ENCODE data around the gene MCM10. TPM values are rescaled to one million over a fixed set of nuclear protein-coding genes. Genes with fewer than 3 reads are reported as not detected.

MCM10 gene
- total and polyA plus RNA-seq, 2 donors (not counting 3 experiments of a cell fraction or from before 2014, with no cell fraction given) = 3.3 to 31.6 TPM

- no peaks in the 10 kb centered on the region for H3K9me3 ChIP-seq (replicated peaks; ENCODE audit: control insufficient read depth, insufficient read depth, low read length)
- ChIA-PET CTCF (no interaction called here), POLR2A (no interaction called here)
- no peak overlapping the region for H3K9ac ChIP-seq (replicated peaks; ENCODE audit: extremely low read depth, insufficient read depth, low read length)
- H3K4me3 ChIP-seq (replicated peaks in 1 of 3; ENCODE audit: insufficient read depth in 1 of 3, low read depth in 1 of 3, low read length in 3 of 3) = no peak overlapping the region
- TF ChIP-seq MAX (IDR thresholded peaks at IDR 0.05; ENCODE audit: insufficient read depth, insufficient read length) (no peak), POLR2A (IDR thresholded peaks at IDR 0.05; ENCODE audit: low read depth, low read length) (no peak), GATA2 (IDR thresholded peaks at IDR 0.05; ENCODE audit: insufficient read depth, insufficient read length, low read depth, low read length) (no peak), CTCF (IDR thresholded peaks at IDR 0.05; ENCODE audit: extremely low read depth in 1 of 2, insufficient read depth in 1 of 2, low read depth in 1 of 2, low read length in 2 of 2) (no peak), POLR2AphosphoS5 (IDR thresholded peaks at IDR 0.05; ENCODE audit: insufficient read depth, low read depth, low read length) (no peak), FOS (IDR thresholded peaks at IDR 0.05; ENCODE audit: borderline replicate concordance, insufficient read depth, low read length) (no peak), EZH2 (IDR thresholded peaks at IDR 0.05; ENCODE audit: borderline replicate concordance, low read depth, low read length, severe bottlenecking) (no peak), JUN (IDR thresholded peaks at IDR 0.05; ENCODE audit: borderline replicate concordance, insufficient read depth, insufficient read length, low read depth) (no peak), MYC (IDR thresholded peaks at IDR 0.05; ENCODE audit: low read depth, low read length) (no peak)
- no peak for FAIRE-seq
- H3K27ac ChIP-seq (ENCODE audit: insufficient read depth, low read depth, low read length) = no peak overlapping the region
- no peak for DNase-seq (ENCODE audit: low read depth, low spot score)
- no peaks in the 10 kb centered on the region for H3K9me1 ChIP-seq (replicated peaks; ENCODE audit: control insufficient read depth, extremely low read depth, insufficient read depth, low read length)
- H3K4me1 ChIP-seq (ENCODE audit: control insufficient read depth, extremely low read depth, insufficient read depth, low read length) = no peaks in the 10 kb centered on the region
- H3K27me3 ChIP-seq (ENCODE audit: control insufficient read depth in 2 of 2, insufficient read depth in 2 of 2, low read length in 2 of 2) = peaks cover 3 to 6% of the 10 kb centered on the region in 2 experiments
- BruUV-seq (replicated peaks) = no TSS peak
- no peaks in the 10 kb centered on the region for H3K79me2 ChIP-seq (ENCODE audit: control insufficient read depth, insufficient read depth, low read length)
- H3K4me2 ChIP-seq (ENCODE audit: insufficient read depth, low read length) = no peak overlapping the region
- H3K36me3 ChIP-seq (ENCODE audit: control insufficient read depth in 2 of 2, extremely low read depth in 1 of 2, insufficient read depth in 2 of 2, low read length in 2 of 2) = no peaks in the 10 kb centered on the region
- dilution Hi-C loops (cut with MboI; ENCODE audit: extremely low pct_ligation_motif_present, low sequenced_read_pairs) = no loop called here
- intact Hi-C loops (cut with micrococcal nuclease) = no loop called here
- no peaks in the 10 kb centered on the region for H4K20me1 ChIP-seq (replicated peaks; ENCODE audit: control insufficient read depth, extremely low read depth, insufficient read depth, low read length)
- H2AFZ ChIP-seq (ENCODE audit: low read depth, low read length) = no peak overlapping the region
Observed at GRCh38 chr10:13233358-13233757, 72.0 kb downstream of the MCM10 start.

All from endothelial cell of umbilical vein (primary cell).